Tibial nerve (tissue), 3 donors: ENCODE data around the gene CHMP4B.

Source experiments
- CTCF ChIP-seq, 5 experiments: fragments of 200-600 bp in 3 of 5; fragments of 450-650 bp in 2 of 5; sonication (generic) in 3 of 5; IDR thresholded peaks; one replicate each; pipeline ENCODE4 v1.5.1; 2016 to 2019; ENCODE audit warnings: antibody characterized with exemption in 5 of 5, mild to moderate bottlenecking in 3 of 5, moderate library complexity in 2 of 5
- POLR2A ChIP-seq, 2 donors: fragments of 450-650 bp; IDR thresholded peaks; one replicate each; pipeline ENCODE4 v1.6.1; 2017; ENCODE audit warnings: antibody characterized with exemption in 2 of 2, mild to moderate bottlenecking in 2 of 2, moderate library complexity in 2 of 2

- TF ChIP-seq CTCF (IDR thresholded peaks at IDR 0.05) (no peak), POLR2A (IDR thresholded peaks at IDR 0.05) (no peak)
These were observed 58.1 kb downstream of the CHMP4B start for GRCh38 chr20:33869283-33869682.
